H1 (cell line): ENCODE measurements around the gene HIGD2A.

Source experiments
- BACH1 ChIP-seq: IDR thresholded peaks from 2 replicates; pipeline ENCODE4 v1.6.1; 2012; ENCODE audit warnings: low read length, improper control_type of control experiment
- GABPA ChIP-seq: IDR thresholded peaks from 2 replicates; pipeline ENCODE4 v1.6.1; 2011; ENCODE audit warnings: mild to moderate bottlenecking, low read length, moderate library complexity, borderline replicate concordance; ENCODE audit not compliant: insufficient read depth
- POLR2A ChIP-seq, 2 experiments: IDR thresholded peaks; 1 replicate in 1 of 2; 2 replicates in 1 of 2; pipeline ENCODE4 v1.6.1; 2011; ENCODE audit warnings: low read depth in 2 of 2, low read length in 2 of 2, mild to moderate bottlenecking in 2 of 2; ENCODE audit errors: control extremely low read depth in 1 of 2
- TAF1 ChIP-seq: IDR thresholded peaks from 2 replicates; pipeline ENCODE4 v1.6.1; 2011; ENCODE audit warnings: mild to moderate bottlenecking, low read depth, low read length
- TBP ChIP-seq: IDR thresholded peaks from 2 replicates; pipeline ENCODE4 v1.6.1; 2011; ENCODE audit warnings: low read depth, low read length, improper control_type of control experiment
- TF ChIP-seq, protein P1 (sequence below), 3 experiments: IDR thresholded peaks; 1 replicate in 2 of 3; 2 replicates in 1 of 3; pipeline versions ENCODE4 v1.5.1 to v1.6.1; 2011; ENCODE audit warnings: low read length in 3 of 3, mild to moderate bottlenecking in 3 of 3, inconsistent platforms in 2 of 3, low read depth in 1 of 3, moderate library complexity in 1 of 3; ENCODE audit not compliant: insufficient read depth in 1 of 3; ENCODE audit errors: control extremely low read depth in 1 of 3

DNA sequence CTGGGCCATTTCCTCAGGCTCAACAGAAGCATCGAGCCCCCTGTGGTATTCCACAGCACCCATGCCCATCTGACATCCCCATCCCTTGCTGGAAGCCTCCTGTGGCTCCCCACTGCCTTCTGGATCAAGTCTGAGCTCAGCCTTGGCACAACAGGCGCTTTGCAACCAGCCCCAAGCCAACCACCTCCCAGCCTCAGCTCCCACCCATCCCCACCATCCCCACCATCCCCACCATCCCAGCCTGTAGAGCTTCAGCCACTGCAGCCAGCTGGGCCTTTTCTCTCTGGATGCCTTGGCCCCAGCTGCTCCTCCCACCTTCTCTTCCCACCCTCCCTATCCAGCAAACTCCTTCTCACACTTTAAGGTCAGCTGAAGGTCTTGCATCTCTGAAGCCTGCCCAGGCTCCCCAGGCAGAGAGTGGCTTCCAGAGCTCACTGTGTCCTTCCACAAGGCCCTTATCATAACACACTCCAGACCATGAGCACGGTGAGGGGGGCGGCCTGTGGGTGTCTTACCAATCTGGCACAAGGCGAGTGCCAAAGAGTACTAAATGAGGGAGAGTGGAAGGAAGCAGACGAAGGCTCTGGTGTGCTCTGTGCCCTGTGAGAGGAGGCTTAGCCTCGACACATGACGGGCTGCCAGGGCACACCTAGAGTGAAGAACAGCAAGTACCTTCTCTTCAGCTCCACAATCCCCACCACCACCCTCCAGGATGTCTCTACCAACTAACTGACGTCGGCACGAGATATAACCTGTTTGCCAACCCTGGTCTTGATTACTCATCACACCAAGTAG, 6.5 kb downstream of the HIGD2A start:
- TF ChIP-seq, protein P1, sequence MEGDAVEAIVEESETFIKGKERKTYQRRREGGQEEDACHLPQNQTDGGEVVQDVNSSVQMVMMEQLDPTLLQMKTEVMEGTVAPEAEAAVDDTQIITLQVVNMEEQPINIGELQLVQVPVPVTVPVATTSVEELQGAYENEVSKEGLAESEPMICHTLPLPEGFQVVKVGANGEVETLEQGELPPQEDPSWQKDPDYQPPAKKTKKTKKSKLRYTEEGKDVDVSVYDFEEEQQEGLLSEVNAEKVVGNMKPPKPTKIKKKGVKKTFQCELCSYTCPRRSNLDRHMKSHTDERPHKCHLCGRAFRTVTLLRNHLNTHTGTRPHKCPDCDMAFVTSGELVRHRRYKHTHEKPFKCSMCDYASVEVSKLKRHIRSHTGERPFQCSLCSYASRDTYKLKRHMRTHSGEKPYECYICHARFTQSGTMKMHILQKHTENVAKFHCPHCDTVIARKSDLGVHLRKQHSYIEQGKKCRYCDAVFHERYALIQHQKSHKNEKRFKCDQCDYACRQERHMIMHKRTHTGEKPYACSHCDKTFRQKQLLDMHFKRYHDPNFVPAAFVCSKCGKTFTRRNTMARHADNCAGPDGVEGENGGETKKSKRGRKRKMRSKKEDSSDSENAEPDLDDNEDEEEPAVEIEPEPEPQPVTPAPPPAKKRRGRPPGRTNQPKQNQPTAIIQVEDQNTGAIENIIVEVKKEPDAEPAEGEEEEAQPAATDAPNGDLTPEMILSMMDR (IDR thresholded peaks at IDR 0.05; ENCODE audit: control extremely low read depth in 1 of 3, insufficient read depth in 1 of 3, low read depth in 1 of 3, low read length in 3 of 3), result no peak
- TF ChIP-seq BACH1, result no peak
- TF ChIP-seq POLR2A (IDR thresholded peaks at IDR 0.05; ENCODE audit: control extremely low read depth in 1 of 2, low read depth in 2 of 2, low read length in 2 of 2), result no peak
- no peak for TF ChIP-seq TAF1
- no peak for TF ChIP-seq TBP
- no peak for TF ChIP-seq GABPA
